Nephron progenitor cell (in vitro differentiated cells): ENCODE measurements around the gene PTCD3.

Source experiments
- DNase-seq: peaks from one replicate; pipeline ENCODE4 v3.0.0; 2021
- H3K27ac Mint-ChIP-seq: 2 replicates; pipeline ENCODE4 v1.8.0; 2021; ENCODE audit warnings: mild to moderate bottlenecking, moderate library complexity, mixed read lengths
- H3K27me3 Mint-ChIP-seq: 2 replicates; pipeline ENCODE4 v1.8.0; 2021; ENCODE audit warnings: mild to moderate bottlenecking, low read depth, mixed read lengths; ENCODE audit not compliant: poor library complexity
- H3K36me3 Mint-ChIP-seq: 2 replicates; pipeline ENCODE4 v1.8.0; 2021; ENCODE audit warnings: low read depth, mixed read lengths
- H3K4me1 Mint-ChIP-seq: 2 replicates; pipeline ENCODE4 v1.8.0; 2021; ENCODE audit warnings: mixed read lengths
- H3K4me3 Mint-ChIP-seq: 2 replicates; pipeline ENCODE4 v1.8.0; 2021; ENCODE audit warnings: mild to moderate bottlenecking, moderate library complexity, mixed read lengths
- H3K9me3 Mint-ChIP-seq: 2 replicates; pipeline ENCODE4 v1.8.0; 2021; ENCODE audit warnings: mild to moderate bottlenecking, moderate library complexity, mixed read lengths
- TF ChIP-seq, protein P1 (sequence below): fragments of 200-600 bp; sonication (generic); IDR thresholded peaks from 2 replicates; pipeline ENCODE4 v1.5.0; 2021; ENCODE audit warnings: antibody characterized with exemption

Gene PTCD3

GRCh38 chr2:86142436-86143257 lies 36.6 kb downstream of the PTCD3 start:
- DNase-seq, result no peak
- no peaks in the 10 kb centered on the region for H3K9me3 Mint-ChIP-seq
- H3K36me3 Mint-ChIP-seq, result peaks cover 71% of the 10 kb centered on the region
- no peak overlapping the region for H3K4me3 Mint-ChIP-seq
- peak overlapping the region; percentile 22 for H3K27ac Mint-ChIP-seq
- H3K4me1 Mint-ChIP-seq, result peaks cover 7% of the 10 kb centered on the region
- no peaks in the 10 kb centered on the region for H3K27me3 Mint-ChIP-seq
- TF ChIP-seq, protein P1, sequence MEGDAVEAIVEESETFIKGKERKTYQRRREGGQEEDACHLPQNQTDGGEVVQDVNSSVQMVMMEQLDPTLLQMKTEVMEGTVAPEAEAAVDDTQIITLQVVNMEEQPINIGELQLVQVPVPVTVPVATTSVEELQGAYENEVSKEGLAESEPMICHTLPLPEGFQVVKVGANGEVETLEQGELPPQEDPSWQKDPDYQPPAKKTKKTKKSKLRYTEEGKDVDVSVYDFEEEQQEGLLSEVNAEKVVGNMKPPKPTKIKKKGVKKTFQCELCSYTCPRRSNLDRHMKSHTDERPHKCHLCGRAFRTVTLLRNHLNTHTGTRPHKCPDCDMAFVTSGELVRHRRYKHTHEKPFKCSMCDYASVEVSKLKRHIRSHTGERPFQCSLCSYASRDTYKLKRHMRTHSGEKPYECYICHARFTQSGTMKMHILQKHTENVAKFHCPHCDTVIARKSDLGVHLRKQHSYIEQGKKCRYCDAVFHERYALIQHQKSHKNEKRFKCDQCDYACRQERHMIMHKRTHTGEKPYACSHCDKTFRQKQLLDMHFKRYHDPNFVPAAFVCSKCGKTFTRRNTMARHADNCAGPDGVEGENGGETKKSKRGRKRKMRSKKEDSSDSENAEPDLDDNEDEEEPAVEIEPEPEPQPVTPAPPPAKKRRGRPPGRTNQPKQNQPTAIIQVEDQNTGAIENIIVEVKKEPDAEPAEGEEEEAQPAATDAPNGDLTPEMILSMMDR, result no peak

GRCh38 chr2:86143307-86143706 lies 37.3 kb downstream of the PTCD3 start:
- DNase-seq, result no peak
- Mint-ChIP-seq H3K4me1 (peaks cover 7% of the 10 kb centered on the region), H3K27me3 (no peaks in the 10 kb centered on the region), H3K36me3 (peaks cover 71% of the 10 kb centered on the region), H3K27ac (peak overlapping the region; percentile 22), H3K4me3 (no peak overlapping the region), H3K9me3 (no peaks in the 10 kb centered on the region)
- TF ChIP-seq, protein P1, result no peak

DNA sequence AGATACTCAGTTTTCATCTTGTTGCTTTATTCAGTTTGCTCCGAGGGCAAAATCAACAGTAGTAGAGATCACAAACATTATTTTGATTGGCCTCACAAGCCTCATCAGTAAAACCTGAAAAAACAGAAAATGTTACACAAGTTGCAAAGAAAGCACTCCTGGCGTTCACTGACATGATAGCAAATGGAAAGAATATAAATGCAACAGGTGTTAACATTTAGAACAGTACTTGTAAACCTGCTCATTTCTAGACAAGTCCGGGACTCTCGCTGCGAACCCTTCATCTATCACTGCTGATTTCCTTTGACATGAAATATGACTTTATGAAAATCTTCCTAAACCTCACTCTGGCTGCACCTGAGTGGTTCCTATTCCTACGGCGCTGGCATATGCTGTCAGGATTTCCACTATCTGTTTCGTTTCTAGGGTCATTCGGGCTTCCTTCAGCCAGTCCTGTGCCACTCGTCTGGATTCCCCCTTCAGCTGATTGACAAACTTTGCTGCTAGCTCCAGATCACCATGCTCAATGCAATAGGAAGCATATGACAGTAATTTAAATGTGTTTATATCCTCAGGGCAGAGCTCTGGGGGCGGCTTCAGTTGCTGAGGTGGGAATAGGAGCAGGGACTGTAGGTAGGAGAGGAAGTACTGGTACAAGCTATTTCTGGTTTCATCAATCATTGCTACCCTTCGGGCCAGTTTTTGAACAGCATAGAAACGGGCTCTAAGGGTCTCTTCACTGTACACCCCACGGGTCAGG lies 38.1 kb downstream of the PTCD3 start:
- peaks cover 7% of the 10 kb centered on the region for H3K4me1 Mint-ChIP-seq
- no peak overlapping the region for H3K4me3 Mint-ChIP-seq
- no peaks in the 10 kb centered on the region for H3K9me3 Mint-ChIP-seq
- H3K27ac Mint-ChIP-seq, result peak overlapping the region; percentile 69
- H3K36me3 Mint-ChIP-seq, result peaks cover 71% of the 10 kb centered on the region
- H3K27me3 Mint-ChIP-seq, result no peaks in the 10 kb centered on the region
- DNase-seq, result no peak
- TF ChIP-seq, protein P1, result no peak

DNA sequence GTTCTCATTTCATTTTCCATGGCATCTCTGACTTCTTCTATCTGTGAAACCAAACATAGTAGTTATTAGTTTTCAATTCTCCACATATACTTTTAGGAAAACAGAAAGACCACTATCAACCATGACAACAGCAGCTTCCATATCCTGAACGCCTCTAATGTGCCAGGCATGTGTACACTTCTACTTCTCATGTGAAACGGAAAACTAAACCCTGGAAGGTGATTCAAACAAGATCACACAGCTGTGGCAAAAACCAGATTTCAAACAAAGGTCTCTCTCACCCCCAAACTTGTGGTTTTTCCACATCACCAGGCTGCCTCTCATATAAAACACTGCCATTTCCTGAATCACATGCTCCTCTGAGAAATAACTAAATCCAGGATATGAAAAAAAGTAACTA lies 41.8 kb downstream of the PTCD3 start:
- Mint-ChIP-seq H3K4me1 (no peaks in the 10 kb centered on the region), H3K4me3 (no peak overlapping the region), H3K9me3 (no peaks in the 10 kb centered on the region), H3K36me3 (peaks cover 75% of the 10 kb centered on the region), H3K27ac (peak overlapping the region; percentile 76), H3K27me3 (no peaks in the 10 kb centered on the region)
- no peak for DNase-seq
- TF ChIP-seq, protein P1, result no peak

- no peak for DNase-seq
- Mint-ChIP-seq H3K9me3 (no peaks in the 10 kb centered on the region), H3K27ac (no peak overlapping the region), H3K4me1 (no peaks in the 10 kb centered on the region), H3K36me3 (peaks cover 71% of the 10 kb centered on the region), H3K4me3 (no peak overlapping the region), H3K27me3 (no peaks in the 10 kb centered on the region)
- TF ChIP-seq, protein P1, result no peak
Measured at GRCh38 chr2:86150502-86150901, 44.5 kb downstream of the PTCD3 start.
